ENCODE results near the gene NSRP1. TPM values are rescaled to one million over a fixed set of nuclear protein-coding genes. Genes with fewer than 3 reads are reported as not detected.

NSRP1 gene
- total and polyA plus RNA-seq, 2 of the 13 experiments (the other 11 are each of a cell fraction or from before 2014, with no cell fraction given) = 7.0 to 14.3 TPM

DNA sequence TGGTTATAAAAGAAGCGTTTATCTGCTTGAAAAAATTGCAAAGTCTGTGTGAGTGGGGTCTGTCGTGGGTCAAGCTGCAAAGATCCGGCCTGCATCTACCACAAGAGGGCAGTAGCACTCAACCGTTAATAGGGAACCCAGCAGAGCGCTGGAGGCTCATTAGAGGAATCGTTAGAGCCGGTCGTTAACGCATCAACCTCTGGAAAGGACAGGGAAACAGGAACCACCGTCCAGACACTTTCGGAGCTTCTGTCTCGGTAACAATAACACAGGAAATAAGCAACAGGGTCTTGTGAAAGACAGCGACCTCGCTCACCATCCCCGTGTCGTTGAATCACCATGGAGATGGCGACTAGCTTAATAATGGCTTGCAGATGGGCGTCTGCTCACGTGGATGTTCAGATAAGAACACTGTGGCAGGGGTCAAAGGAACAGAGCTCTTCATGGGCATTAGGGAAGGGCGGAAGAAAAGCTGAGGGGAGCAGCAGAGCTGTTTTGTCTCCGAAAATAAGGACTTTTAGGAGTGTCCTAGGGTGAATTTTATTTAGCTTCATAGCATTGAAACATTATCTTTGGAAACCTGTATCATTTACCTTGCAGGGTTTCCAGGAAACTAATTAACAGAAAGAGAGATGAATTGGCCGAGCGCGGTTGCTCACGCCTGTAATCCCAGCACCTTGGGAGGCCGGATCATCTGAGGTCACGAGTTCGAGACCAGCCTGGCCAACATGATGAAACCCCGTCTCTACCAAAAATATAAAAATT lies 11.9 kb upstream of the NSRP1 start (continued):
- no peak for TF ChIP-seq PAWR (CRISPR knock-in tag; IDR thresholded peaks at IDR 0.05; ENCODE audit: borderline replicate concordance)
- TF ChIP-seq SNAPC2 (CRISPR knock-in tag; IDR thresholded peaks at IDR 0.05) = no peak
- TF ChIP-seq PHB2 (IDR thresholded peaks at IDR 0.05; ENCODE audit: partially characterized antibody) = no peak
- no peak for TF ChIP-seq CREM (IDR thresholded peaks at IDR 0.05)
- no peak for TF ChIP-seq CREM (CRISPR knock-in tag; IDR thresholded peaks at IDR 0.05)
- TF ChIP-seq LBX2 (CRISPR knock-in tag; IDR thresholded peaks at IDR 0.05; ENCODE audit: borderline replicate concordance) = no peak
- TF ChIP-seq, protein P1, sequence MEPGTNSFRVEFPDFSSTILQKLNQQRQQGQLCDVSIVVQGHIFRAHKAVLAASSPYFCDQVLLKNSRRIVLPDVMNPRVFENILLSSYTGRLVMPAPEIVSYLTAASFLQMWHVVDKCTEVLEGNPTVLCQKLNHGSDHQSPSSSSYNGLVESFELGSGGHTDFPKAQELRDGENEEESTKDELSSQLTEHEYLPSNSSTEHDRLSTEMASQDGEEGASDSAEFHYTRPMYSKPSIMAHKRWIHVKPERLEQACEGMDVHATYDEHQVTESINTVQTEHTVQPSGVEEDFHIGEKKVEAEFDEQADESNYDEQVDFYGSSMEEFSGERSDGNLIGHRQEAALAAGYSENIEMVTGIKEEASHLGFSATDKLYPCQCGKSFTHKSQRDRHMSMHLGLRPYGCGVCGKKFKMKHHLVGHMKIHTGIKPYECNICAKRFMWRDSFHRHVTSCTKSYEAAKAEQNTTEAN (CRISPR knock-in tag; conservative IDR thresholded peaks at IDR 0.05) = 0 out of 2 replicates have a peak, but pooled peaks have one; percentile 39
- no peak for TF ChIP-seq MLLT10 (CRISPR knock-in tag; IDR thresholded peaks at IDR 0.05)
- TF ChIP-seq FOSL1 (CRISPR knock-in tag; IDR thresholded peaks at IDR 0.05; ENCODE audit: borderline replicate concordance) = no peak
- no peak for TF ChIP-seq NFE2L1 (CRISPR knock-in tag; IDR thresholded peaks at IDR 0.05; ENCODE audit: borderline replicate concordance)
- TF ChIP-seq HNRNPLL (IDR thresholded peaks at IDR 0.05; ENCODE audit: low read depth, low read length, poor library complexity, severe bottlenecking) = no peak
- TF ChIP-seq TERF1 (CRISPR knock-in tag; IDR thresholded peaks at IDR 0.05) = no peak
- no peak for TF ChIP-seq DNMT1 (CRISPR knock-in tag; IDR thresholded peaks at IDR 0.05)
- TF ChIP-seq FOXK2 (IDR thresholded peaks at IDR 0.05) = peak; percentile 74
- no peak for TF ChIP-seq ZNF354B (CRISPR knock-in tag; IDR thresholded peaks at IDR 0.05)
- TF ChIP-seq ZIK1 (CRISPR knock-in tag; IDR thresholded peaks at IDR 0.05; ENCODE audit: borderline replicate concordance, low read depth) = no peak
- TF ChIP-seq AHR (CRISPR knock-in tag; IDR thresholded peaks at IDR 0.05) = no peak
- TF ChIP-seq ZFP62 (CRISPR knock-in tag; IDR thresholded peaks at IDR 0.05) = no peak
- TF ChIP-seq ZNF564 (CRISPR knock-in tag; IDR thresholded peaks at IDR 0.05) = no peak
- no peak for TF ChIP-seq ZNF83 (CRISPR knock-in tag; IDR thresholded peaks at IDR 0.05; ENCODE audit: borderline replicate concordance)
- TF ChIP-seq NFE2 (CRISPR knock-in tag; IDR thresholded peaks at IDR 0.05) = no peak
- no peak for TF ChIP-seq NCOA1 (CRISPR knock-in tag; IDR thresholded peaks at IDR 0.05)
- TF ChIP-seq ZNF746 (CRISPR knock-in tag; IDR thresholded peaks at IDR 0.05) = no peak
- TF ChIP-seq ZNF234 (CRISPR knock-in tag; conservative IDR thresholded peaks at IDR 0.05) = no peak
- 0 out of 2 replicates have a peak, but pooled peaks have one; percentile 36 for TF ChIP-seq KLF6 (CRISPR knock-in tag; IDR thresholded peaks at IDR 0.05)
- TF ChIP-seq PRMT3 (CRISPR knock-in tag; IDR thresholded peaks at IDR 0.05; ENCODE audit: borderline replicate concordance, low read depth) = no peak
- TF ChIP-seq ZNF562 (CRISPR knock-in tag; IDR thresholded peaks at IDR 0.05; ENCODE audit: borderline replicate concordance) = no peak
- TF ChIP-seq, protein P2, sequence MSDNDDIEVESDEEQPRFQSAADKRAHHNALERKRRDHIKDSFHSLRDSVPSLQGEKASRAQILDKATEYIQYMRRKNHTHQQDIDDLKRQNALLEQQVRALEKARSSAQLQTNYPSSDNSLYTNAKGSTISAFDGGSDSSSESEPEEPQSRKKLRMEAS (IDR thresholded peaks at IDR 0.05) = 0 out of 2 replicates have a peak, but pooled peaks have one; percentile 41
- no peak for TF ChIP-seq DPF2 (CRISPR knock-in tag; IDR thresholded peaks at IDR 0.05; ENCODE audit: borderline replicate concordance, low read depth)

All from HepG2 (cell line).